22Rv1 (cell line): ENCODE measurements around the gene TRAPPC14.

Source experiments
- ZFX ChIP-seq: fragments of 450-650 bp; IDR thresholded peaks from 2 replicates; pipeline ENCODE4 v1.6.1; 2017; ENCODE audit warnings: antibody characterized with exemption, borderline replicate concordance
- TF ChIP-seq, protein P1 (sequence below): fragments of 450-650 bp; IDR thresholded peaks from 2 replicates; pipeline ENCODE4 v1.5.1; 2017; ENCODE audit warnings: mild to moderate bottlenecking

DNA sequence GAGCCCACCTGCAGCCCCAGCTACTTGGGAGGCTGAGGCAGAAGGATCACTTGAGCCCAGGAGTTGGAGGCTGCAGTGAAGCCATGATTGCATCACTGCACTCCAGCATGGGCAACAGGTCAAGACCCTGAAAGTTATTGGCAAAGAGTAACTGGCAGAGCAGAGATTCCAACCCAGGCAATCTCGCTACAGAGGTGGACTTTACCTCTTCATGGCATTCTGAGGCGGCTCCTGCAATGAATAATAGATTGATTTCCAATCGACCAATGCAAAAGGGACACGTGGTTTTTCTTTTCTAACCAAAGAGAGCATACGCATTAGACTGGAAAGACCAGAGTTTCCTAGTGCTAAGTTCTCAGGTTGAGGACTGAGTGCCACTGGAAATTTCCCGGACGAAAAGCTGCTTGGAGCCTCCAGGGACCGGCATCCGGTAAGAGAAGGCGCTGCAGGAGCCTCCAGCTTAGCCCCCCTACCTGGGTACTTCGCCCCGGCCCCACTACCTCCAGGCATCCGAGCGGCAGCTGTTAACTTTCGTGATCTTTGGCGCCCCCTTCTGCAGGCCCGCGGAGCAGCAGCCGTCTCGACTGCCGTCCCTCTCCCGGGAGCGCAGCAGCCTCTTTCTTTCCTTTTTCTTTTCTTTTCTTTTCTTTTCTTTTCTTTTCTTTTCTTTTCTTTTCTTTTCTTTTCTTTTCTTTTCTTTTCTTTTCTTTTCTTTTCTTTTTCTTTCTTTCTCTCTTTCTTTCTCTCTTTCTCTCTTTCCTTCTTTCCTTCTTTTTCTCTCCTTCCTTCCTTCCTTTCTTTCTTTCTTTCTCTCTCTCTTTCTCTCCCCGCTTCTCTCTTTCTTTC, 27.7 kb downstream of the TRAPPC14 start:
- TF ChIP-seq, protein P1, sequence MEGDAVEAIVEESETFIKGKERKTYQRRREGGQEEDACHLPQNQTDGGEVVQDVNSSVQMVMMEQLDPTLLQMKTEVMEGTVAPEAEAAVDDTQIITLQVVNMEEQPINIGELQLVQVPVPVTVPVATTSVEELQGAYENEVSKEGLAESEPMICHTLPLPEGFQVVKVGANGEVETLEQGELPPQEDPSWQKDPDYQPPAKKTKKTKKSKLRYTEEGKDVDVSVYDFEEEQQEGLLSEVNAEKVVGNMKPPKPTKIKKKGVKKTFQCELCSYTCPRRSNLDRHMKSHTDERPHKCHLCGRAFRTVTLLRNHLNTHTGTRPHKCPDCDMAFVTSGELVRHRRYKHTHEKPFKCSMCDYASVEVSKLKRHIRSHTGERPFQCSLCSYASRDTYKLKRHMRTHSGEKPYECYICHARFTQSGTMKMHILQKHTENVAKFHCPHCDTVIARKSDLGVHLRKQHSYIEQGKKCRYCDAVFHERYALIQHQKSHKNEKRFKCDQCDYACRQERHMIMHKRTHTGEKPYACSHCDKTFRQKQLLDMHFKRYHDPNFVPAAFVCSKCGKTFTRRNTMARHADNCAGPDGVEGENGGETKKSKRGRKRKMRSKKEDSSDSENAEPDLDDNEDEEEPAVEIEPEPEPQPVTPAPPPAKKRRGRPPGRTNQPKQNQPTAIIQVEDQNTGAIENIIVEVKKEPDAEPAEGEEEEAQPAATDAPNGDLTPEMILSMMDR, result peak; percentile 99
- no peak for TF ChIP-seq ZFX
